Kidney (tissue), 14 donors: ENCODE data around the gene CNTN1. TPM values are rescaled to one million over a fixed set of nuclear protein-coding genes. Genes with fewer than 3 reads are reported as not detected.

Source experiments
- DNase-seq, 5 donors: peaks; one replicate each; pipeline ENCODE4 v3.0.0-alpha.2; 2013 to 2020
- FAIRE-seq: peaks from 2 replicates; lab custom pipeline; 2012; peaks lifted over from hg19 to GRCh38; lab: Jason Lieb, UNC
- H3K27ac ChIP-seq, 2 donors: one replicate each; pipeline ENCODE4 v1.7.0; 2013; ENCODE audit warnings: low read depth in 2 of 2, low read length in 2 of 2, inconsistent platforms in 1 of 2
- H3K27me3 ChIP-seq: one replicate; pipeline ENCODE4 v1.7.1; 2013; ENCODE audit warnings: low read length, inconsistent platforms; ENCODE audit not compliant: control insufficient read depth, insufficient read depth
- H3K36me3 ChIP-seq, 3 donors: one replicate each; pipeline versions ENCODE4 v1.7.0 to v1.7.1; 2013; ENCODE audit warnings: low read length in 3 of 3, control low read depth in 1 of 3, inconsistent platforms in 1 of 3; ENCODE audit not compliant: insufficient read depth in 3 of 3, control insufficient read depth in 2 of 3
- H3K4me1 ChIP-seq, 3 donors: one replicate each; pipeline versions ENCODE4 v1.7.0 to v1.7.1; 2013; ENCODE audit warnings: low read length in 3 of 3, inconsistent platforms in 1 of 3, low read depth in 1 of 3; ENCODE audit not compliant: control insufficient read depth in 2 of 3, insufficient read depth in 2 of 3
- H3K4me3 ChIP-seq, 3 donors: one replicate each; pipeline versions ENCODE4 v1.7.0 to v1.8.1; 2013; ENCODE audit warnings: low read length in 3 of 3, control low read depth in 1 of 3, inconsistent platforms in 1 of 3
- H3K9ac ChIP-seq, 3 donors: one replicate each; pipeline versions ENCODE4 v1.7.0 to v1.7.1; 2013; ENCODE audit warnings: low read length in 3 of 3, control low read depth in 1 of 3, inconsistent platforms in 1 of 3
- H3K9me3 ChIP-seq, 3 donors: one replicate each; pipeline versions ENCODE4 v1.7.0 to v1.7.1; 2013; ENCODE audit warnings: low read length in 3 of 3, control low read depth in 1 of 3, inconsistent platforms in 1 of 3; ENCODE audit not compliant: control insufficient read depth in 2 of 3, insufficient read depth in 1 of 3
- intact Hi-C: fragments of 100-400 bp; cut with DNase I; formaldehyde crosslinking; loops from one replicate; pipeline ENCODE4 v1.11.1; 2022
- polyA plus RNA-seq: library from polyadenylated mRNA; stranded (reverse); fragments of 350-450 nt; fragmentation: Illumina TruSeq; extraction: RNeasy Lipid Tissue Mini Kit (QIAGEN cat#74804); gene quantifications from one replicate; pipeline ENCODE4 v1.2.3, GENCODE V29; 2014; ENCODE audit warnings: low read depth, low replicate concordance; ENCODE audit not compliant: insufficient read depth
- total RNA-seq: library from RNA; stranded (reverse); fragmentation: NEBNext Ultra II Directional; extraction: Animal tissue kit (Norgen Biotek cat#: 25700); gene quantifications from one replicate; pipeline ENCODE4 v1.2.1, GENCODE V29; 2021
- TF ChIP-seq, protein P1 (sequence below): IDR thresholded peaks from 3 replicates; pipeline ENCODE4 v1.5.1; 2012; ENCODE audit warnings: mild to moderate bottlenecking, moderate library complexity, borderline replicate concordance; ENCODE audit not compliant: insufficient read depth; ENCODE audit errors: extremely low read depth
- donor health status: control.
- donor health status: control.
- donor health status: control.
- donor health status: control.
- donor health status: control.
- donor health status: DM: yes; HTN: yes; CAD: no.
- donor health status: Normal renal cell carcinoma (clear cell type).

Gene CNTN1
- total and polyA plus RNA-seq, 2 donors from 2014 or later, result 6.3 to 9.9 TPM

DNA sequence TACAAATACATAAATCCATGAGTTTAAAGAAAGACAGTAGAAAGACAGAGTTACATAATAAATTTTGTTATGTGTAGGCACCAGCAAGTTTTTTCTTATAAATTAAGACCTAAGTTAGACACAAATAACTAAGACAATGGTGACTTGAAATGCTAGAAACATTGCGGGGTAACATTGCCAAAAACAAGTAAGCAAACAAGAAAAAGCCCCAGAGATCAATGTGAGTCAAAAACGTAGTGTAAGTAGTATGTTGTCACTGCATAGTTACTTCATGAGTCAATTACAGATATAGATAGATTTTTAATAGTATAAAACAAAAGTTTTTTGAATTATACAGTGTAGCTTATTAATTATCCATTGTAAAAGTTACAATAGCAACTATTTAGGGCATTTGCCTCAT, 83.4 kb downstream of the CNTN1 start:
- no peaks in the 10 kb centered on the region for H3K36me3 ChIP-seq
- H3K4me1 ChIP-seq, result no peaks in the 10 kb centered on the region
- intact Hi-C loops, result no loop called here
- no peak for DNase-seq
- no peak overlapping the region for H3K27ac ChIP-seq
- no peak overlapping the region for H3K9ac ChIP-seq
- TF ChIP-seq, protein P1, sequence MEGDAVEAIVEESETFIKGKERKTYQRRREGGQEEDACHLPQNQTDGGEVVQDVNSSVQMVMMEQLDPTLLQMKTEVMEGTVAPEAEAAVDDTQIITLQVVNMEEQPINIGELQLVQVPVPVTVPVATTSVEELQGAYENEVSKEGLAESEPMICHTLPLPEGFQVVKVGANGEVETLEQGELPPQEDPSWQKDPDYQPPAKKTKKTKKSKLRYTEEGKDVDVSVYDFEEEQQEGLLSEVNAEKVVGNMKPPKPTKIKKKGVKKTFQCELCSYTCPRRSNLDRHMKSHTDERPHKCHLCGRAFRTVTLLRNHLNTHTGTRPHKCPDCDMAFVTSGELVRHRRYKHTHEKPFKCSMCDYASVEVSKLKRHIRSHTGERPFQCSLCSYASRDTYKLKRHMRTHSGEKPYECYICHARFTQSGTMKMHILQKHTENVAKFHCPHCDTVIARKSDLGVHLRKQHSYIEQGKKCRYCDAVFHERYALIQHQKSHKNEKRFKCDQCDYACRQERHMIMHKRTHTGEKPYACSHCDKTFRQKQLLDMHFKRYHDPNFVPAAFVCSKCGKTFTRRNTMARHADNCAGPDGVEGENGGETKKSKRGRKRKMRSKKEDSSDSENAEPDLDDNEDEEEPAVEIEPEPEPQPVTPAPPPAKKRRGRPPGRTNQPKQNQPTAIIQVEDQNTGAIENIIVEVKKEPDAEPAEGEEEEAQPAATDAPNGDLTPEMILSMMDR, result no peak
- no peak for FAIRE-seq
- H3K9me3 ChIP-seq, result peaks cover 0 to 1% (median 0%) of the 10 kb centered on the region in 3 donors
- no peak overlapping the region for H3K4me3 ChIP-seq
- H3K27me3 ChIP-seq, result no peaks in the 10 kb centered on the region

DNA sequence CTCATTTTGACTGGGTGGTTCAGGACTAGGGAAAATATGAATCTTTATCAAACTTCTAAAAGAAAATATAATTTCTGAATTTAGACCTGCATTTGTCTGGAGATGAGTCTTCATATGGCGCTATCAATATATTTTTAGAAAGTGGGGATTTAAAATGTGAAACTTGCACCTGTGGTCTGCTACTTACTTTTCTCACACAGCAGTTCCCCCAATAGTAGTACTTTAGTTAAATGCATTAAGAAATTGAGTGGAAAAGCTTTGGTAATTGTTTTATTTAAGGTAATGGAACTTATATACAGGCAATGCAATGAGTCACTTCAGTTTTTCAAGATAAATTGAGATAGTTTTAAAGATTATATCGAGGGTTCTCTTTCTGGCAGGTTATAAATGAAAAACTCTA, 91.9 kb downstream of the CNTN1 start:
- no peaks in the 10 kb centered on the region for H3K27me3 ChIP-seq
- H3K9ac ChIP-seq, result no peak overlapping the region
- H3K27ac ChIP-seq, result no peak overlapping the region
- FAIRE-seq (no peak), DNase-seq (no peak)
- TF ChIP-seq, protein P1, result no peak
- no peak overlapping the region for H3K4me3 ChIP-seq
- H3K4me1 ChIP-seq, result no peaks in the 10 kb centered on the region
- H3K9me3 ChIP-seq, result no peaks in the 10 kb centered on the region
- intact Hi-C loops, result no loop called here
- no peaks in the 10 kb centered on the region for H3K36me3 ChIP-seq

DNA sequence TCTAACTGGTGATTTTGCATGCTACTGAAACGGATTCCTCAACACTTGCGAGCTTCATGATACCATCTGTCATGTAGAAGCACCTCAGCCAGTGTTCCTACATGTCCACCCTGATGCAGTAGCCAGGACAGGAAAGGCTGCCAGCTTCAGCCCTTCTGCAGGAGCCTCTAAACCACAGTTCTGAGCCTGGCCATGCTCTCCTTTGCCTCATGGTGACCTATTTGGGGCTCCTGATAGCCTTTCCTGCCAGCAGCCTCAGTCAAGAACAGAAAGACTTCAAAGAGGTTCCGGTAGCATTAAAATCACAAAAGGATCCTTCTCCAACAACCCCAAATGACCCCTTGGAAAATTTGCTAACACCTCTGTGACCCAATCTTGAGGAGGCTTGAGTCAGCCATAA, 96.0 kb downstream of the CNTN1 start:
- Histone ChIP-seq H3K9me3 (no peaks in the 10 kb centered on the region), H3K9ac (no peak overlapping the region), H3K27ac (no peak overlapping the region), H3K27me3 (no peaks in the 10 kb centered on the region), H3K36me3 (no peaks in the 10 kb centered on the region), H3K4me3 (no peak overlapping the region), H3K4me1 (no peaks in the 10 kb centered on the region)
- DNase-seq (no peak), FAIRE-seq (no peak)
- intact Hi-C loops, result no loop called here
- TF ChIP-seq, protein P1, result no peak

DNA sequence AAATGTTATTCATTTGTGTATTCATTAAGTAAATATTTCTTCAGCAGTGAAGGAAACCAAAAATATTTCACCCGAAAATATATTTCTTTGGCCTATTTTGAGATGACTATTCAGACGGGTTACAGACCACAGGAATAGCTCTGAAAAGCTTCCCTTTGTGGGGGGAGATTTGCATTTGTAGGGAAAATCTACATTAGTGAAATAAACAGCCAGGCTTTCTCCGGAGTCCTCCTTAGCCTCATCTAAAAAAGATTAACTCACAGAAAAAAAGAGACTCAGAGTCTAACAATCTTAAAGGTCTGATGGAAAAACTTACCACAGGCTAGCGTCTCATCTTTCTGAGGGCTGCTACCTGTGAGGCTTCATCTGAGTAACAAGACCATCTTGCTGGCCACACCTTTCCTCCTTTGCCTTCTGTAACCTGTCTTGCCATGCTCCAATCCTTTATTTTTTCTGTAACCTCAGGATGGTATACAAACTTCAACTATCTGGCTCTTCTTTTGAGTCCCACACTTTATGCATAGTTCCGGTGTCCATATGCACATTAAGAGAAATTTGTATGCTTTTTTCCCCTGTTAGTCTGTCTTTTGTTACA, 100.7 kb downstream of the CNTN1 start:
- Histone ChIP-seq H3K9ac (no peak overlapping the region), H3K9me3 (no peaks in the 10 kb centered on the region), H3K4me1 (no peaks in the 10 kb centered on the region), H3K4me3 (no peak overlapping the region), H3K27me3 (no peaks in the 10 kb centered on the region), H3K36me3 (no peaks in the 10 kb centered on the region), H3K27ac (no peak overlapping the region)
- FAIRE-seq, result no peak
- intact Hi-C loops, result no loop called here
- DNase-seq, result no peak
- TF ChIP-seq, protein P1, result no peak
